OCI-LY7 (cell line): Measurements from ENCODE around the gene RBBP7. TPM values are rescaled to one million over a fixed set of nuclear protein-coding genes. Genes with fewer than 3 reads are reported as not detected.

Experiments
- BruUV-seq: library from RNA; stranded (reverse); fragments of 400-500 nt; replicated peaks from 2 replicates; lab custom pipeline; 2021; lab: Mats Ljungman, UMichigan
- CTCF ChIA-PET: fragments of 300-600 bp; sonication (Branson Sonifier 250); formaldehyde crosslinking; loops from one replicate; lab custom pipeline; 2022; ENCODE audit warnings: antibody characterized with exemption; ENCODE audit not compliant: unreplicated experiment; lab: Charles Lee
- POLR2A ChIA-PET: fragments of 300-600 bp; sonication (Branson Sonifier 250); formaldehyde crosslinking; loops from one replicate; lab custom pipeline; 2022; ENCODE audit warnings: antibody characterized with exemption; lab: Charles Lee
- DNase-seq: peaks from one replicate; pipeline ENCODE4 v3.0.0-alpha.2; 2015; ENCODE audit warnings: low spot score
- H2AFZ ChIP-seq: fragments of 200-600 bp; sonication (generic), shearing (Covaris generic); 2 replicates; pipeline ENCODE4 v1.6.1; 2014; ENCODE audit warnings: mild to moderate bottlenecking, antibody characterized with exemption, low read length, moderate library complexity
- H3K27ac ChIP-seq: fragments of 200-600 bp; sonication (generic); 2 replicates; pipeline ENCODE4 v1.5.1; 2014; ENCODE audit warnings: mixed run types, low read depth, mild to moderate bottlenecking, moderate library complexity, low read length, inconsistent platforms; ENCODE audit not compliant: poor library complexity, severe bottlenecking
- H3K36me3 ChIP-seq: fragments of 200-600 bp; sonication (generic); 2 replicates; pipeline ENCODE4 v1.6.1; 2014; ENCODE audit warnings: mild to moderate bottlenecking, antibody characterized with exemption, low read length, moderate library complexity, mixed read lengths; ENCODE audit not compliant: insufficient read depth
- H3K4me1 ChIP-seq: fragments of 200-600 bp; sonication (generic); 2 replicates; pipeline ENCODE4 v1.5.1; 2014; ENCODE audit warnings: mild to moderate bottlenecking, low read length; ENCODE audit not compliant: insufficient read depth, poor library complexity, severe bottlenecking
- H3K4me2 ChIP-seq: fragments of 200-600 bp; sonication (generic); 2 replicates; pipeline ENCODE4 v1.6.1; 2014; ENCODE audit warnings: mild to moderate bottlenecking, low read length
- H3K4me3 ChIP-seq: fragments of 200-600 bp; sonication (generic); 2 replicates; pipeline ENCODE4 v1.5.1; 2014; ENCODE audit warnings: mild to moderate bottlenecking, low read depth, low read length; ENCODE audit not compliant: poor library complexity, severe bottlenecking
- H3K79me2 ChIP-seq: fragments of 200-600 bp; sonication (generic); 2 replicates; pipeline ENCODE4 v1.6.1; 2016; ENCODE audit warnings: low read depth, mild to moderate bottlenecking, low read length, moderate library complexity, mixed read lengths; ENCODE audit not compliant: insufficient read depth
- H3K9me2 ChIP-seq: fragments of 200-600 bp; sonication (generic); 2 replicates; pipeline ENCODE4 v1.6.1; 2016; ENCODE audit warnings: mild to moderate bottlenecking, low read length, mixed read lengths; ENCODE audit not compliant: insufficient read depth
- H3K9me3 ChIP-seq: fragments of 200-600 bp; sonication (generic); 2 replicates; pipeline ENCODE4 v1.6.1; 2014; ENCODE audit warnings: mild to moderate bottlenecking, mixed run types, low read length, mixed read lengths
- H4K20me1 ChIP-seq: fragments of 200-600 bp; sonication (generic); 2 replicates; pipeline ENCODE4 v1.6.1; 2014; ENCODE audit warnings: mild to moderate bottlenecking, antibody characterized with exemption, low read length, moderate library complexity, mixed read lengths; ENCODE audit not compliant: insufficient read depth
- CTCF ChIP-seq: fragments of 200-600 bp; sonication (generic); conservative IDR thresholded peaks from 2 replicates; pipeline ENCODE4 v1.5.1; 2014; ENCODE audit warnings: mild to moderate bottlenecking, antibody characterized with exemption, low read length, moderate library complexity, mixed read lengths
- EZH2phosphoT487 ChIP-seq: fragments of 200-600 bp; sonication (generic); IDR thresholded peaks from 2 replicates; pipeline ENCODE4 v1.6.1; 2018; ENCODE audit warnings: low read depth, borderline replicate concordance, mild to moderate bottlenecking, mixed run types, antibody characterized with exemption, low read length, moderate library complexity, mixed read lengths
- intact Hi-C: fragments of 100-400 bp; cut with micrococcal nuclease; formaldehyde crosslinking; loops from one replicate; pipeline ENCODE4 v1.10.0; 2022; ENCODE audit not compliant: unreplicated experiment
- total RNA-seq, 2 experiments: library from RNA; depleted of rRNA in 1 of 2; stranded (reverse); fragments of >200 nt in 1 of 2; shearing (Covaris generic) in 1 of 2; gene quantifications; 2 replicates each; pipeline ENCODE4 v1.2.3, GENCODE V29; 2014 to 2022

The RBBP7 gene
- total RNA-seq, 2 experiments from 2014 or later: 161 to 251 TPM

GRCh38 chrX:16910376-16910775, 40.2 kb upstream of the RBBP7 start:
- H2AFZ ChIP-seq: no peak overlapping the region
- no peaks in the 10 kb centered on the region for H3K79me2 ChIP-seq
- ChIA-PET POLR2A (no interaction called here), CTCF (no interaction called here)
- no peak overlapping the region for H3K27ac ChIP-seq
- TF ChIP-seq CTCF (no peak), EZH2phosphoT487 (no peak)
- DNase-seq: no peak
- no peaks in the 10 kb centered on the region for H3K4me1 ChIP-seq
- no peak overlapping the region for H3K4me2 ChIP-seq
- H3K9me3 ChIP-seq: no peaks in the 10 kb centered on the region
- H4K20me1 ChIP-seq: no peaks in the 10 kb centered on the region
- BruUV-seq: no TSS peak
- intact Hi-C loops: no loop called here
- H3K36me3 ChIP-seq: no peaks in the 10 kb centered on the region
- no peak overlapping the region for H3K4me3 ChIP-seq
- H3K9me2 ChIP-seq: no peaks in the 10 kb centered on the region

DNA sequence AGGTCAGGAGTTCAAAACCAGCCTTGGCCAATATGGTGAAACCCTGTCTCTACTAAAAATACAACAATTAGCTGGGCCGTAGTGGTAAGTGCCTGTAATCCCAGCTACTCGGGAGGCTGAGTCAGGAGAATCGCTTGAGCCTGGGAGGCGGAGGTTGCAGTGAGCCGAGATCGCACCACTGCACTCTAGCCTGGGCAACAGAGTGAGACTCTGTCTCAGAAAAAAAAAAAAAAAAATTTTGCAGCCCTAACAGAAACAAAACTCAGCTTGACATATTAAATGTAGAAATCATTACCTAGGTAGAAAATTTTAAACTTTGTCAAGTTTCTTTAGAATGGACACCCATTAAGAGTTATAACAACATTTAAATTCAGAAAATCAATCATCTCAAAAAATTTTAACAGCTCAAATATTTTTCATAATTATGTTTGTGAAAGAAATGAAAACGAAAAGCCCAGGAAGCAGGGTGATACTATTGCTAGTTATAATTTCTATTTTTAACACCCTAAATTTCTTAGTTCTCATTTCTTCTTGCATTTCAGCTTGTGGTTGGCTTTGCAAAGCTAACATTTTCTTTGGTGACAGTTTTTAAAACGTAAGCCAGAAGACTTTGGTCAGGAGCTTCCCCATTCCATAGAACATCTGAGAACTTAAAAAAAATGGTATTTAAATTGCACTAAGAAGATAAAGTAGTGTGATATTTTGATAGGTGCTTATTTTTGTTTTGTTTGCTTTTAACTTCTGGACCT, 33.3 kb upstream of the RBBP7 start:
- intact Hi-C loops: no loop called here
- peak; percentile 39 for DNase-seq
- peak overlapping the region; percentile 94 for H2AFZ ChIP-seq
- peak overlapping the region; percentile 70 for H3K27ac ChIP-seq
- no TSS peak for BruUV-seq
- H4K20me1 ChIP-seq: no peaks in the 10 kb centered on the region
- H3K9me2 ChIP-seq: no peaks in the 10 kb centered on the region
- TF ChIP-seq EZH2phosphoT487 (no peak), CTCF (no peak)
- peaks cover 21% of the 10 kb centered on the region for H3K4me1 ChIP-seq
- ChIA-PET POLR2A (interaction anchor here (0.7 to 2.5 kb wide), 7 partner anchors 16 to 117 kb away, joined by 3 to 20 read pairs (median 3); partner anchors contain the start of gene REPS2), CTCF (no interaction called here)
- no peaks in the 10 kb centered on the region; the same call in 1 of the 2 replicates for H3K36me3 ChIP-seq
- H3K4me3 ChIP-seq: peak overlapping the region; percentile 31
- no peaks in the 10 kb centered on the region for H3K9me3 ChIP-seq
- no peaks in the 10 kb centered on the region for H3K79me2 ChIP-seq
- peak overlapping the region; percentile 57 for H3K4me2 ChIP-seq

DNA sequence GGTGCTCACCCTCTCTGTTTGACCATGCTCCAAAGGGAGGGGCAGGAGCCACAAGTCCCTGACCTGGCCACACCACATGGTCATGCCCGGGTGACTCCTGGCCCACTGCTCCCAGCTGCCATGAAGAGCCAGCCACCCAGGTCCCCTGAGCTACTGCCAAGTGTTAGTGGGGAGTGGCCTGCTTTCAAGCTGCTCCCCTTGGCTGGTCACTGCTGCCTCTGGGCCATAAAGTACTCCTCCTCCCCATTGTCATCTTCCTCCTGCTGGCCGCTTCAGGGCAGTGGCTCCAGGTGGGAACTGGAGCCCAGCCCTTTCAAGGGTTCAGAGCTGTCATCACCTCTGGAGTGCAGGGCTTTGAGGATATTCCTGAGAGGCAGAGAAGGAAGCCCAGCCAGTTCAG, 27.3 kb upstream of the RBBP7 start:
- no peak for DNase-seq
- peaks cover 10% of the 10 kb centered on the region for H3K4me1 ChIP-seq
- H3K4me3 ChIP-seq: no peak overlapping the region
- ChIA-PET POLR2A (interaction anchor here (0.6 to 2.7 kb wide), 4 partner anchors 11 to 658 kb away, joined by 3 to 6 read pairs (median 4); no protein-coding TSS in a partner anchor), CTCF (no interaction called here)
- no peak overlapping the region for H3K4me2 ChIP-seq
- no peaks in the 10 kb centered on the region for H4K20me1 ChIP-seq
- BruUV-seq: no TSS peak
- no peaks in the 10 kb centered on the region for H3K36me3 ChIP-seq
- H3K79me2 ChIP-seq: no peaks in the 10 kb centered on the region
- no peak overlapping the region for H3K27ac ChIP-seq
- TF ChIP-seq CTCF (no peak), EZH2phosphoT487 (no peak)
- intact Hi-C loops: no loop called here
- H3K9me3 ChIP-seq: no peaks in the 10 kb centered on the region
- no peaks in the 10 kb centered on the region for H3K9me2 ChIP-seq
- H2AFZ ChIP-seq: no peak overlapping the region
